B cell (primary cell): ENCODE data around the gene LSM4. TPM values are rescaled to one million over a fixed set of nuclear protein-coding genes. Genes with fewer than 3 reads are reported as not detected.
A peak's percentile ranks its signal among the peaks of the same experiment; 100 is the strongest.

Source experiments
- ATAC-seq: fragments of 200-7000 bp; cut with Tn5 transposase; one replicate; pipeline ENCODE4 v1.10.0; 2021; ENCODE audit warnings: low read depth, mild to moderate bottlenecking, moderate number of reproducible peaks, moderate library complexity
- CTCF ChIA-PET: fragments of 350-600 bp; sonication (Branson Sonifier 250); formaldehyde crosslinking; loops from one replicate; lab custom pipeline; 2021; ENCODE audit warnings: antibody characterized with exemption, inconsistent platforms; lab: Charles Lee
- POLR2A ChIA-PET: fragments of 350-600 bp; sonication (Branson Sonifier 250); formaldehyde crosslinking; loops from one replicate; lab custom pipeline; 2021; ENCODE audit warnings: antibody characterized with exemption; lab: Charles Lee
- DNase-seq: peaks from one replicate; pipeline ENCODE4 v3.0.0; 2013
- H2AFZ ChIP-seq: 2 replicates; pipeline ENCODE4 v1.6.1; 2012; ENCODE audit warnings: mild to moderate bottlenecking, low read depth, low read length; ENCODE audit not compliant: insufficient read depth, poor library complexity, severe bottlenecking
- H3K27ac ChIP-seq, 2 donors: 1 replicate in 1 of 2; 2 replicates in 1 of 2; pipeline ENCODE4 v1.5.1; 2012 to 2013; ENCODE audit warnings: low read length in 2 of 2, mild to moderate bottlenecking in 2 of 2, moderate library complexity in 1 of 2
- H3K27me3 ChIP-seq, 4 experiments: fragments of 200-600 bp in 1 of 4; sonication (generic) in 1 of 4; replicated peaks in 1 of 4; 1 replicate in 2 of 4; 2 replicates in 2 of 4; pipeline versions ENCODE4 v1.6.1 to v1.7.0; 2013 to 2016; ENCODE audit warnings: low read length in 3 of 4, mild to moderate bottlenecking in 2 of 4, mixed read lengths in 1 of 4, moderate library complexity in 1 of 4; ENCODE audit not compliant: insufficient read depth in 4 of 4, control insufficient read depth in 3 of 4; ENCODE audit errors: control extremely low read depth in 1 of 4
- H3K36me3 ChIP-seq, 2 experiments: replicated peaks in 1 of 2; 1 replicate in 1 of 2; 2 replicates in 1 of 2; pipeline versions ENCODE4 v1.6.1 to v1.7.1; 2013; ENCODE audit warnings: low read length in 1 of 2; ENCODE audit not compliant: insufficient read depth in 2 of 2, control insufficient read depth in 1 of 2; ENCODE audit errors: control extremely low read depth in 1 of 2, extremely low read depth in 1 of 2
- H3K4me1 ChIP-seq, 2 donors: fragments of 200-600 bp in 1 of 2; sonication (generic) in 1 of 2; 1 replicate in 1 of 2; 2 replicates in 1 of 2; pipeline versions ENCODE4 v1.5.1 to v1.6.1; 2013 to 2017; ENCODE audit warnings: low read length in 2 of 2; ENCODE audit not compliant: control insufficient read depth in 2 of 2, insufficient read depth in 2 of 2
- H3K4me2 ChIP-seq: replicated peaks from 2 replicates; pipeline ENCODE3; 2012; ENCODE audit warnings: mild to moderate bottlenecking, low read depth, low read length; ENCODE audit not compliant: poor library complexity, severe bottlenecking
- H3K4me3 ChIP-seq, 5 experiments: fragments of 200-600 bp in 1 of 5; sonication (generic) in 1 of 5; 1 replicate in 3 of 5; 2 replicates in 2 of 5; pipeline versions ENCODE4 v1.5.1 to v1.7.0; 2011 to 2016; ENCODE audit warnings: low read length in 4 of 5, mild to moderate bottlenecking in 4 of 5, low read depth in 2 of 5, control low read depth in 1 of 5, moderate library complexity in 1 of 5; ENCODE audit not compliant: insufficient read depth in 1 of 5; ENCODE audit errors: control extremely low read depth in 1 of 5, extremely low read depth in 1 of 5
- H3K79me2 ChIP-seq: fragments of 200-600 bp; sonication (generic); one replicate; pipeline ENCODE4 v1.6.0; 2016; ENCODE audit warnings: low read length; ENCODE audit not compliant: control insufficient read depth, insufficient read depth
- H3K9ac ChIP-seq: fragments of 200-600 bp; sonication (generic); 2 replicates; pipeline ENCODE4 v1.6.1; 2017; ENCODE audit warnings: mild to moderate bottlenecking, low read length, moderate library complexity
- H3K9me3 ChIP-seq, 3 donors: one replicate each; pipeline versions ENCODE4 v1.6.1 to v1.7.1; 2013; ENCODE audit warnings: low read length in 2 of 3; ENCODE audit not compliant: control insufficient read depth in 2 of 3, insufficient read depth in 1 of 3; ENCODE audit errors: control extremely low read depth in 1 of 3
- H4K20me1 ChIP-seq: 2 replicates; pipeline ENCODE4 v1.6.0; 2012; ENCODE audit warnings: mild to moderate bottlenecking, low read length; ENCODE audit not compliant: insufficient read depth, control insufficient read depth, poor library complexity, severe bottlenecking
- H3K27ac Mint-ChIP-seq: one replicate; pipeline ENCODE4 v1.8.0; 2021; ENCODE audit warnings: mixed read lengths
- H3K27me3 Mint-ChIP-seq: one replicate; pipeline ENCODE4 v1.8.0; 2021; ENCODE audit warnings: mixed read lengths
- H3K4me1 Mint-ChIP-seq: one replicate; pipeline ENCODE4 v1.8.0; 2021; ENCODE audit warnings: mixed read lengths
- H3K4me3 Mint-ChIP-seq: one replicate; pipeline ENCODE4 v1.8.0; 2021; ENCODE audit warnings: mixed read lengths
- H3K9me3 Mint-ChIP-seq: one replicate; pipeline ENCODE4 v1.8.0; 2022; ENCODE audit warnings: mixed read lengths; ENCODE audit not compliant: insufficient read depth
- CTCF ChIP-seq: fragments of 200-600 bp; IDR thresholded peaks from one replicate; pipeline ENCODE4 v1.8.0; 2022; ENCODE audit warnings: antibody characterized with exemption, mild to moderate bottlenecking
- EZH2 ChIP-seq: IDR thresholded peaks from 2 replicates; pipeline ENCODE4 v1.6.1; 2012; ENCODE audit warnings: borderline replicate concordance, low read depth, mild to moderate bottlenecking, moderate library complexity, low read length; ENCODE audit not compliant: insufficient read depth, poor library complexity, severe bottlenecking
- WGBS: methylation state at CpG from one replicate; pipeline ENCODE4 v1.1.5; 2013; ENCODE audit warnings: missing lambda C conversion rate; ENCODE audit not compliant: insufficient coverage; 5-methylcytosine and 5-hydroxymethylcytosine counted together
- intact Hi-C: fragments of 100-400 bp; cut with micrococcal nuclease; formaldehyde crosslinking; loops from one replicate; pipeline ENCODE4 v1.10.0; 2022
- polyA plus RNA-seq: library from polyadenylated mRNA; depleted of rRNA; stranded (reverse); fragments of >200 nt; gene quantifications from 2 replicates; pipeline ENCODE4 v1.2.3, GENCODE V29; 2012
- total RNA-seq, 2 donors: library from RNA; stranded (reverse); fragments of 120-200 nt in 1 of 2; gene quantifications; 1 replicate in 1 of 2; 2 replicates in 1 of 2; pipeline versions ENCODE4 v1.2.3 to v1.2.4, GENCODE V29; 2013 to 2022

LSM4 gene
- total and polyA plus RNA-seq, 2 donors (not counting 1 experiment from before 2014, with no cell fraction given): 66.3 to 86.1 TPM

GRCh38 chr19:18321734-18322102 lies 1.2 kb downstream of the LSM4 start:
- Mint-ChIP-seq H3K27ac (peak overlapping the region; percentile 94), H3K4me3 (peak overlapping the region; percentile 87), H3K4me1 (peaks cover 52% of the 10 kb centered on the region), H3K9me3 (no peaks in the 10 kb centered on the region), H3K27me3 (no peaks in the 10 kb centered on the region)
- H3K9me3 ChIP-seq: peaks cover 0 to 6% (median 0%) of the 10 kb centered on the region in 3 donors
- peak overlapping the region in 1 of 2 donors; percentile 87 for H3K27ac ChIP-seq
- H3K79me2 ChIP-seq: peaks cover 51% of the 10 kb centered on the region
- no peaks in the 10 kb centered on the region for H3K27me3 ChIP-seq
- peaks cover 7% of the 10 kb centered on the region for H4K20me1 ChIP-seq
- intact Hi-C loops: loop anchor here (2.0 kb wide), 1 partner anchor 19 kb away; the partner anchor contains the start of gene PGPEP1
- ATAC-seq (no peak), DNase-seq (no peak)
- ChIA-PET POLR2A (interaction anchor here (1.4 to 3.9 kb wide), 7 partner anchors 14 to 117 kb away, joined by 3 to 128 read pairs (median 20); partner anchors contain the start of genes JUND and RAB3A), CTCF (interaction anchor here (0.6 to 9.8 kb wide), 14 partner anchors 8 to 147 kb away, joined by 3 to 242 read pairs (median 4); partner anchors contain the start of gene JUND)
- no peak overlapping the region for H2AFZ ChIP-seq
- peak overlapping the region in 1 of 5 experiments; percentile 87 for H3K4me3 ChIP-seq
- H3K4me1 ChIP-seq: peaks cover 32 to 52% of the 10 kb centered on the region in 2 donors
- 18% methylated on average over 7 of the region's 9 CpGs for WGBS
- H3K4me2 ChIP-seq: peak overlapping the region; percentile 85
- H3K9ac ChIP-seq: peak overlapping the region; percentile 87
- no peak for TF ChIP-seq EZH2
- no peak for TF ChIP-seq CTCF
- no peaks in the 10 kb centered on the region for H3K36me3 ChIP-seq
